SH-SY5Y (cell line): ENCODE results near the gene GRK4.

Source experiments
- GATA2 ChIP-seq: IDR thresholded peaks from 2 replicates; pipeline ENCODE4 v1.6.1; 2011; ENCODE audit warnings: mild to moderate bottlenecking, low read depth, low read length
- GATA3 ChIP-seq: IDR thresholded peaks from 2 replicates; pipeline ENCODE4 v1.6.1; 2011; ENCODE audit warnings: low read depth, mild to moderate bottlenecking, low read length, moderate library complexity

DNA sequence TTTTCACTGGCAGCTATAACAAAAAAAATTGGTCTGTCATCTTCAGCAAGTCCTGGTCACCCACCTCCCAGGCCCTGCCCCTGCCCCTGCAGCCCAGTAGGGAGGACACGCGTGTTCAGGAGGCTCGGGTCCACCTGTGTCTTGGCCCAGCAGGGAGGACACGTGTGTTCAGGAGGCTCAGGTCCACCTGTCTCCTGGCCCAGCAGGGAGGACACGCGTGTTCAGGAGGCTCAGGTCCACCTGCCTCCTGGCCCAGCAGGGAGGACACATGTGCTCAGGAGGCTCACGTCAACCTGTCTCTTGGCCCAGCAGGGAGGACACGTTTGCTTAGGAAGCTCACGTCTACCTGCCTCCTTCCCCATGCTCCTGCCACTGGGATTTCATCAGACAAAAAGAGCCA, 66.1 kb downstream of the GRK4 start:
- TF ChIP-seq GATA3 (no peak), GATA2 (no peak)
